Stimulated activated CD8-positive, alpha-beta memory T cell treated with anti-CD3 and anti-CD28 coated beads, Interleukin-4, amount 100 ng/mL, for 1 hour (primary cell): Measurements from ENCODE around the gene DES.

Experiments
- DNase-seq, 2 donors: peaks; one replicate each; pipeline ENCODE4 v3.0.0-alpha.2; 2020; ENCODE audit warnings: low read depth in 2 of 2, low spot score in 1 of 2

The DES gene

DNA sequence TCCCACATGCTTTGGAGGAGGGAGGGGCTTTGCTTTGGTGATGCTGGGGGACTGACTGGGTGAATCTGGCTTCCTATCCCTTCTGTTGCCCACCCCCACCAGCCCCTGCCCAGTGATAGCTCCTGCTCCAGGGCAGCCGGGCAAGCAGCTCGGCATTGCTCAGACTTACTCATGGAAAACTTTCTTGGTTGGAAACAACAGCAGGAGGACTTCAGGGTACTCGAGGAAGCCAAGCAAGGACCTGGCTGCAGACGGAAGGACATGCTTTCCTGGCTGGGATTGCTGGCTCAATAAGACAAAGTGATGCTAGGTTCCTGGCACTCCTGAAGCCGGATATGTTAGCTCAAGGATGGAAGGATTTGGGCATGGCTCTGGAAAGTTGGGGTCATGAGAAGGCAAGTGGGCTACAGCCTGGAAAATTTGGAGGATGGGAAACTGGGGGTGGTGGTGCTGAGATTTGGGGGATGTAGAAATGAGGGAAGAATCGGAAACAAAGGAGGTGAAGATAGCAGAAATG is 19.6 kb downstream of the DES start:
- no peak for DNase-seq

GRCh38 chr2:219438453-219438852 is 20.3 kb downstream of the DES start:
- DNase-seq = no peak

GRCh38 chr2:219439506-219439905 is 21.3 kb downstream of the DES start:
- no peak for DNase-seq

GRCh38 chr2:219440388-219441256 is 22.4 kb downstream of the DES start:
- DNase-seq = no peak

DNA sequence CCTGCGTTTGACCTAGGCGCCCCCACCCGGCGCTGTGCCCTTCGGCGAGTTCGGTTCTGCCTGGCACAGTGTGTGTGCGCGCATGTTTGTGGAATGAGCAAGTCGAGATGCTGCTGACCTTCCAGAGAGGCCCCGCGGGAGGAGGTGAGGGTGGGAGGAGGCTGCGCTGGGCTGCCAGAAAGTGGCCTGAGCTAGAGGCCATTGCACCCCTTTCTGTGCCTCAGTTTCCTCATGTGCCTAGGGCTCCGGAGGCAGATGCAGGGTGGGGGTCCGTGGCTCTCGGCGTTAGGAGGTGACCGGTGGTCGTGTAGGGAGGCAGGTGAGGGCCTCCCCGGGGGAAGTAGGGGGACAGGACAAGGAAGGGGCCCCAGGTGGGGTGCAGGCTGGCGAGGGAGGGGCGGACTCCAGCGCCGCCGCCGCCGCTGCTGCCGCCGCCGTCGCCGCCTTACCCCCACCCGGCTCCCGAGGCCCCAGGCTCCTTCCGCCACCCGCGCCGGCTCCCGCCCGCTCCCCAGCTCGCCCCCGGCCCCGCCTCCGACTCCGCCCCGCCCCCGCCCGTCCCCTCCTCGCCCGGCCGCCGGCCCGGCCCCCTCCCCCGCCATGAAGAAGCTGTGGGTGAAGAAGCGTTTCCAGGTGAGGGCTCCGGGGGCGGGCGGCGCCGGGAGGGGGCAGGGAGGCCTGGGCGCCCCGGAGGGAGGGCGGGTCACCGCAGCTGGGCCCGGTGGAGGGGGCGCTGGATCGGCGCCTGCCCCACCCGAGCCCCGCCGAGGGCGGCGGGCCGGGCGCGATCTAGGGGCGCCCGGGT is 23.5 kb downstream of the DES start:
- peak in 1 of 2 donors; percentile 39 for DNase-seq

DNA sequence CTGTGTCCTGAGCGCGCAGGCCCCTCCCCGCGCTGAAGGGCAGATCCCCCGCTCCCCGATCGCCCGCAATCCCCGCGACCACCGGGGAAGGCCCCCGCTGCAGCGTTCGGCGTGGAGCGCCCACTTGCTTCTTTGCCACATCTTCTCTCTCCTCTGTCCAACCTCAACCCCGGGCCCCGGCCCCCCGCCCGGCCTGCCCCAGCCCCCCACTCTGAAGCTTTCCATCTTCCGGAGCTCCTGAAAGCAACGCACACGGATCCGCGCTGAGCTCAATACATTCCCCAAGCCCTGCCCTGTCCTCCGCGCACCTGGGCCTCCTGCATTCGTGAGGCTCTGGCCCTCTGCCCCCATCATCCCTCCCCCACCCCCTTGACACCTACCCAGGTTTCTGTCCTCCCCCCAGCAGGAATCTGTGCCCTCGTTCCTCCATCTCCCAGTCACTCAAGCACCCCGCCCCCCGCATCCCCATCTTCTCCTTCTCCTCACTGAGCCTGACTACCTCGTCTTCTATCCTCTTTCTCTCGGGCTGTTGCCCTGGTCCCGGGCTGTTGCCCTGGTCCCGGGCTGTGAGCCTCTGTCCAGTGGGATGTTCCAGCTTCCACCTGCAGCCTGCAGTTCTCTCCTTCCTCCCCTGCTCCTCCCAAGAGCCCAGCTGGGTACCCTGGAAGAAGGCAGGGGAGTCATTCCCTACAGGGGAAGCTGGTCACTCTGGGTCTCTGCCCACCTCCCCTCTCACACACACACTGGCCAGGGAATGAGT is 24.3 kb downstream of the DES start:
- DNase-seq = no peak

DNA sequence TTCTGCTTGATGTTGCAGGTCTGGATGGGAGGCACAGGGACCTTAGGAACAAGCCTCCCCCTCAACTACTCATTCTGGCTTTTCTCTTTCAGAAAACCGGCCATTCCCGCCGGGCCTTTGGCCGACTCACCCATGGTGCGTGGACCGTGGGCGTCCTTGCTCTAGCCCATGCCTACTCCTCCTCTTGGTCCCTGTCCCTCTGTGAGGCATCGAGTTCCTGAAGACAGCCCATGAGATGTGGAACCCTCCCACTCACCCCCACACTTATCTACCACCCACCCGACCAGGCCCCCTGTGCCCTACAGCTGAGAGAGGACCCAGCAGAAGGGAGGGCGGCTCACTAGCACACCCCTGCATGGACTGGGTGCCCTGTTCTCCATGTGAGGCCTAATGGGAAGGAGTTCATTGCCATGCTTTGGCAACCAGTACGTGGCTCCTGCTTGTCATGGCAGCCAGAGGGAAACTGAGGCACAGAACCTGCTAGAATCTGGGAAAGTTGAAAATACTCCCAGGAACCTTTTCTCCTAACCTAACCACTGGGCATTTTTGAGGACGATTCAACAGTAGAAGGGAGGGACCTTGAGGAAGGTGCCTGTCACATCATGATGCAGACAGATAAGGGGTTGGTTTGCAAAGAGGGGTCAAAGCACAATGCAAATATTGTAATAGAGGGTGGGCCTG is 25.0 kb downstream of the DES start:
- DNase-seq = no peak

- no peak for DNase-seq
Observed at GRCh38 chr2:219443697-219444023, 25.5 kb downstream of the DES start.

DNA sequence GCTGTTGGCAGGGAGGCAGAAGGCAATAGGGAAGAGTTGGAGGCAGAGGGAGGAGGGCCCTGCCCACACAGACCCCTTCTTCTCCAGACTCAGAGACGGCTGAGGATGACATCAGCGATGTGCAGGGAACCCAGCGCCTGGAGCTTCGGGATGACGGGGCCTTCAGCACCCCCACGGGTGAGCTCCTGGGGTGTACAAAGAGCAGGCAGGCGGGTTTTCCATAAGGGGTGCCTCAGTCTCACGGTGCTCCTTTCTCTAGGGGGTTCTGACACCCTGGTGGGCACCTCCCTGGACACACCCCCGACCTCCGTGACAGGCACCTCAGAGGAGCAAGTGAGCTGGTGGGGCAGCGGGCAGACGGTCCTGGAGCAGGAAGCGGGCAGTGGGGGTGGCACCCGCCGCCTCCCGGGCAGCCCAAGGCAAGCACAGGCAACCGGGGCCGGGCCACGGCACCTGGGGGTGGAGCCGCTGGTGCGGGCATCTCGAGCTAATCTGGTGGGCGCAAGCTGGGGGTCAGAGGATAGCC is 26.5 kb downstream of the DES start:
- no peak for DNase-seq

GRCh38 chr2:219445220-219445640 is 27.1 kb downstream of the DES start:
- DNase-seq = no peak

DNA sequence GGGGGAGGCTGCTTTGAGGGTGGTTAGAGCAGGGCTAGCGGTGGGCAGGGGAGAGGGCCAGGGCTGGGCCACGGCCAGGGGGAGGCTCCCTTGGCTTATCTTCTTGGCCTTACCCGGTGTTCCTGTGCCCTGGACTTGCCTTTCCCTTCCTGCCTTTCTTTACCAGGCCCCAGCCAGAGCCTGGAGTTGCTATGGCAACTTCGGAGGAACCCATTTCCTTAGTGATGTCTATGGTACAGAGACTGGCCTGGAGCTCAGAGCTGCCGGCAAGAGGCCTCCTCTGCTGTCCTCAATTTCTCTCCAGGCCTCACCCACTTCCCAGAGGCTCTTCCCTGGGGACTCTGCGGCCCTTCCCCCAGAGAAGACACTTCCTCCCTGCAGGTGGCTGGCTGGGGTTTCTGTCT is 27.9 kb downstream of the DES start:
- DNase-seq = no peak

DNA sequence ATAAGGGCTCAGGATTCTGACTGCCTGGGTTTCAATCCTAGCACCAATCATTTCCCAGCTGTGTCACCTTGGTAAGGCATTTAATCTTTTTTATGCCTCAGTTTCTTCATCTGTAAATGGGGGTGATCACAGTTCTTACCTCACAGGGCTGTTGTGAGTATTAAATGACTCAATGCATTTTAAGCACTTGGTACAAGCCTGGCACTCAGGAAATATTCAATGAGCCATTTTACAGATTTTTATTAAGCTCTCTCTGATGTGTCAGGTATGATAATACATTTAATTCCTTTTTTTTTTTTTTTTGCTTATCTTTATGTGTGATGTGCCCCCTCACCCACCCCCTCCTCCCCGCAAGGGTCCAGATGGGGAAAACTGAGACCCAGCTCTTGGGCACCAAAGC is 28.5 kb downstream of the DES start:
- no peak for DNase-seq

- DNase-seq = no peak
Observed at GRCh38 chr2:219447242-219448098, 29.3 kb downstream of the DES start.

- DNase-seq = no peak
Observed at GRCh38 chr2:219448099-219448775, 30.1 kb downstream of the DES start.

- DNase-seq = no peak
Observed at GRCh38 chr2:219448776-219449341, 30.7 kb downstream of the DES start.

DNA sequence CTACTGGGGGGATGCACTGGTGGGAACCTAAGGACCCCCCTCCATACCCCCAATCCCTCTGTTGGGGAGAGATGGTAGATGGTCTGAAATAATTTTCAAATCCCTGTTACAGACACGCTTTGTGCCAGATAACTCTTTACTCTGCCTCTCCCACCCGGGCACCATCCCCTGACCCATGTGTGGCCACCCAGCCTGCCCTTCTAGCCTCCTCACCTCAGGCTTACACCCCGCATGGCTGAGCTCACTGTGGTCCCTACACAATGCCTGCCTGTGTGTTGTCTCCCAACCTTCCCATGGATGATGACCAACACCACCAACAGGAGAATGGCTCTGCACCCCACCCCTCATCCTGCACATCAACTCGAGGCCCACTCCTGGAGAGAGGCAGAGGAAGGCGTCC is 31.4 kb downstream of the DES start:
- no peak for DNase-seq

DNA sequence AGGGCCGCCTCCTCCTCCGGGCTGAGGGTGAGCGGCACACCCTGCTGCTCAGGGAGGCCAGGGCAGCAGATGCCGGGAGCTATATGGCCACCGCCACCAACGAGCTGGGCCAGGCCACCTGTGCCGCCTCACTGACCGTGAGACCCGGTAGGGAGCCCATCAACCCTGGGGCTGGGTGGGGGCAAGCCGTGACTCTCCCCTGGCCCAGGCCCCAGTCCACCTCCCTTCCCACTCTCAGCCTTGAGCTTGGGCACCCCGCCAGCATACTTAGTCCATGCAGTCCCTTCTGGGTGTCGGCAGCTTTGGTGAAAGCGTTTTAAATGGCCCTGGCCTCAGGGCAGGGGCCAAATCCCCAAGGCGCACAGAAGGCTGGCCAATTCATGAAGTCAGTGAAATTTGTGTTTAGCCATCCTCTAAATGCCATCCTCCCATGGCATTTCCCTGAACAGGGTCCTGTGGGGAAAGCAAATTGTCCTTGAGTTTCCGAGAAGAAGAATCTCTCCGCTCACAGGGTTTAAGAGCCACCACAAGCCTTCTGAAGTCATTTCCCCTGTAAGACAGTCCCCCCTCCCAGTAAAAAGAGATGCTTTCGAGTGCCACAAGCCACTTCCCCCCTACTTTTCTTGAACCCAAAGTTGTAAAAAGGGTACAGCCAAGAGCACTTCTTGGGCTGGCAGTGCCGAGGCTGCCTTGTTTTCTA is 33.6 kb downstream of the DES start:
- DNase-seq = no peak
